Stimulated activated CD8-positive, alpha-beta memory T cell treated with anti-CD3 and anti-CD28 coated beads, Interleukin-4, amount 100 ng/mL, for 1 hour (primary cell): ENCODE data around the gene PRR7.

Source experiments
- DNase-seq, 2 donors: peaks; one replicate each; pipeline ENCODE4 v3.0.0-alpha.2; 2020; ENCODE audit warnings: low read depth in 2 of 2, low spot score in 1 of 2

Gene PRR7

DNA sequence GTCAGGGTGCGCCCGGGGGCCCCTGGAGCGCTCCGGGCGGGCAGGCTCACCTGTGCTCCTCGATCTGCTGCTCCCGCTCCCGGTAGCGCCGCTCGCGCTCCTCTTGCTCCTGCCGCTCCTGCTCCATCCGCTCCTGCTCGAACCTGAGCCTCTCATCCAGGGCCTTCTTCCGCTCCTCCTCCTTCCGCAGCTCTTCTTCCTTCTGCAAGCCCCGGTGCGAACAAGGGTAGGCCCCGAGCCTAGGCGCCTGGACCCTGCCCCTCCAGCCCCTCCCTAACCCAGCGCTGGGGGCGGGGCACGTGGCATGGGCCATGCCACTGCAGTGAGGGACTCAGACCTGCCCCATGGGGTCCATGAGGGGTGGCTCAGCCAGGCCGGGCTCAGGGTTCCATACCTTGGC is 20.2 kb downstream of the PRR7 start:
- DNase-seq: no peak

DNA sequence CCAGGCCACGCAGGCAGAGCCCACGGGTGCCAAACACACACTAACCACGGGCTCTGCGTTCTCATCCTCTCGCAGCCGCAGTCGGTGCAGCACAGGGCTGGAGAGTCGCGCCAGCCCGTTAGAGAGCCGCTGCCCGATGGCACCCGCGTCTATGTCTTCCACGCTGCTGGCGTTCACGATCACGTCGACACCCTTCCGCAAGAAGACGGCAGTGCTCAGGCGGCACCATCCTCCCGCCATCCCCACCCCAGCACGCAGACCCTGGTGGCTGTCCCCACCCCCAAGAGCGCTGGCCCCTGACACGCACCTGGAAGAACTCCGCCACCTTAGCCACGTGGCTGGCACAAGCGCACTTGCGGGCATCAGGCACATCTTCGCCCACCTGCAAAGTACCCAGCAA is 20.8 kb downstream of the PRR7 start:
- DNase-seq: no peak

DNA sequence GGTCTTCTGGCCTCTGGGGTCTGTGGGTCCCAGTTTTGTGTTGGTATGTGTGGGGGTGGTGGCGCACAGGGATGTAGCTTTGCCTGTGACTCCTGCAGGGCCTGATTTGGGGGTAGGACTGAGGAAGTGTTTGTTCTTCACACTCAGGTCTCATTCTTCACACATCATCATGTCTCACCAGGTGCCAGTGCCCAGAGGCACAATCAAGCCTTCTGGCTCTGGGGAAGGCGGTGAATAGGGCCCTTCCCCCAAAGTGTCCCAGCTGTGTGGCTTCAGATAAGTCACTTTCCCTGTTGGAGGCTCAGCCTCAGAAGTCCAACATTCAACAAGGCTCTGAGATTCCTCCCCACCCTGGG is 21.7 kb downstream of the PRR7 start:
- no peak for DNase-seq

DNA sequence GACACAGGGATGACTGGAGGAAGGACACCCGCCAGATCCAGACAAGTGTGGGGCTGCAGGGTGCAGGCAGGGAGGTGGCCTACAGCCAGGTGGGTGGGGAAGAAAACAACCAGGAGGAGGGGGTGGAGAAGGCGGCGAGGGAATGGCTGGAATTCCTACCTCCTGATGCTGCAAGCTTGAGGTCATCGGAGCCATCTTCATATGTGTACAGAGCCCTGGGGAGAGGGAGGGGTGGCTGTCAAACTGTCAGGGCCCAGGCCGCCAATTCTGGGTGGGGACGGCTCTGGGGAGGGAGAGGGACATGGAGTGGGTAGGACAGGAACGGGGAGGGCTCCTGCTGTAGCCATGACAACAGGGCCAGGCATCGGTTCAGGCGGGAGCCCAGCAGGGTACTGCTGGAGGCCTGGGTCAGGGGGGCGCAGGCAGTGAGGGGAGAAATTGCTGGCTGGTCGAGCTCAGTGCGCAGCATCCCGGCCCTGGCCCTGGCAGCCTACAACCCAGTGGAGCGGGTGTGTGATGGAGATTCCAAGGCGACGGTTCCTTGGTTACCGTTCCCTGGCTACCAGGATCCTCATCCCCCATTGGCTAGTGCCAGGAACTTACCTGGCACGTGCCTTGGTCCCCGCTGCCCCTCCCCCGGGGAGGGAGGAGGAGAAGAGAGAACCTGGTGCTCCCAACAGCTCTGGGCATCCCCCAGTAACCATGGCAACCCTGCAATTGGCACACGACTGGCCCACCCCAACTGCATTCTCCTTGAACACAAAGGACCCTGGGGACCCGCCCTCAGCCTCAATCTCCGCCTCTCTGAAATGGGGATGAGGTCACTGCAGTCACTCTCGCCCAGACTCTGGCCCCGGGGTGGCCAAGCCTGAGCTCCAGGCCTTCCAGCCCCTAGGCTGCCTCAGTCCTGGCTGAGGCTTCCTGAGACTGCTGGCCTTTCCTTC is 22.3 kb downstream of the PRR7 start:
- no peak for DNase-seq

DNA sequence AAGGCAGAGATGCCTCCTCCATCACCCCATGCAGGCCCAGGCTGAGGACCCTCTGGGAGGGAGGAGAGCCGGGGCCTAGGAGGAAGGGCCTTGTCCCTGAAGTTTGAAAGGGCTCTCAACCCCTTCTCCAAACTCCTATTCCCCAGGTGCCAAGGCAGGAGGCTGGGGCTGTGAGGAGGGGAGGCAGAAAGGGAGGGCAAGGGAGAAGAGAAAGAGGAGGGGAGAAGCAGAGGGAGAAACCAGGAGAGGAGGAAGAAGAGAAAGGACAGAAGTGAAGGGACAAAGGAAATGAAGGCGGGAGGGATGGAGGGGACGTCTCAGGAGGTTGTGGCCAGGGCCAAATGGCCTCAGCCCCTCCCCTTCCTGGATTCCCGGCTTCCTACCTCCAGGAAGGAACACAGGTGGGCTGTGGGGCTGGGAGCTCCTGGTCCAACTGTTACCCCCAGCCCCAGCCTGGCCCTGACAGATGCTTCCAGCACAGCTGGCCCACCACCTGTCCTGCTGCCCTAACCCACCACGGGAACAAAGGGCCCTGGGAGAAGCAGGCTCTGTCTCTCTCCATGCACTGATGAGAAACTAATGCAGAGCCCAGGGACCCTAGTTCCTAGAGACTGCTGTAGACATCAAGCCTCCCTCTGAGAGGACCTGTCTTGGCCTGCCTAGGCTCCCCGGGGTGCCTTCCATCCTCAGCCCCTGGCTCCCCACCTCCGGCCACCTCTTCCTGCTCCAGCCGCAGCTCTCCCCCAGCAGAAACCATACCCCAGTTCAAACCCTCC is 23.3 kb downstream of the PRR7 start:
- DNase-seq: no peak

DNA sequence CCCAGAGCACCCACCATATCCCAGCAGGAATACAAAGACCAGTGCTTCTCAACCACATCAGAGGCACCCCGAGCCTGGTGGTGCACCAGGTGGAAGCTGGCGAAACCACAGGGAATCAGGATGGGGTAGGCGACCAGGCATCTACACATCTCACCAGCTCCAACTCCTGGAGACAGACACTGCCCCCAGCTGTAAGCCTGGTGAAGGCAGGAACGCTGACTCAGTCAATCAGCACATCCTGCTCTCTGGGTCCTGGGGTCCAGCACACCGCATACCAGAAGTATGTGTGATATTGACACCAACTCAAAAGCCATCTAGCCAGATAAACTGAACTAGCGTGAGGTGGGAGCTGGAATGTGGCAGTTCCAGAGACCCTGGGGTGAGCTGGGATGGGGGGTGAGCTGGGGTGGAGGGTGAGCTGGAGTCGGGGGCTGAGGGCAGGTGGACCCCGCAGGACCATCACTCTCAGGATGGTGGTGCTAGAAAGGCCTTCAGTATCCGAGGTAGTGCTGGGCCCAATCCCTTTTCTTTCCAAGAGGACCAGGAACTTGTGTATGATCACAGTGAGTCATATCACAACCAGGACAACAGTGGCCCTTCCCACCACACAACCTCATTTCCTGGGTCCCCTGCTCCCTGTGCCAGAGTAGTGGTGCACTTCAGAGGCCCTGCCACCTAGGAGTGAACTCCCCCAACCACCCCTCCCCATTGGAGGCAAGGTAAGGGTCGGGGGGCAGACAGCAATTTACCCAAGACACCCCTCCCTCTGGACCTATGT is 24.3 kb downstream of the PRR7 start:
- no peak for DNase-seq

DNA sequence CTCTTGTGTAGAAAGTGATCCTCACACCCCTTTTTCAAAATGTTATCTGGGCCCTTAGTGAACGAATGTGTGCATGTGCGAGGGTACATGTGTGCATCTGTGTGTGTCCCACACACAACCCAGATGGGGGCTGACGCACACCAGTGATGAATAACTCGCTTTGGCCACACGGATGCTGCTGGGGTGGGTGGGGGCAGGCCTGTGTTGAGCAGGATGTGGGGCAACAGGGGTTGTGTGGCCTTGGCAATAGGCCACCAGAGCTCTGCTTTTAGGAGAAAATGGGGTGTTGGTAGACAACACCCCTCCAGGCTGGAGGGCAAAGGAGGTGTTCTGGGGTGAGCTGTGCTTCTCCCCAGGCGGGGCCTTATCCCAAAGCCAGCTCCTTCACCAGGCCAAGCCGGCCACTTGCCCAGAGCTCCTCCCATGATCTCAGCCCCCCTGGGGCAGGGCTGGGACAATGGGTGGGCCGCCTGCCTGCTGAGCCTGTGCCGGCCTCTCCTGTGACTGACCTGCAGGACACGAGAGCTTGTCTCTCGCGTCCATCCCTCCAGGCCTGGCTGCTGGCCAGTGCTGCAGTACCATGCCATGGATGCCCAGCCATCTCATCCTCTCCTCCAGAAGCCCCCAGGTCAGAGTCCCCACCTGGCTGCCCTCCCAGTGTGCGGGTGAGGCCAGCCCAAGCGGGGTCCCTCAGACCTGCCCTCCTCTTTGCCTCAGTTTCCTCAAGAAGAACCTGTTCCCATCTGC is 25.2 kb downstream of the PRR7 start:
- no peak for DNase-seq

DNA sequence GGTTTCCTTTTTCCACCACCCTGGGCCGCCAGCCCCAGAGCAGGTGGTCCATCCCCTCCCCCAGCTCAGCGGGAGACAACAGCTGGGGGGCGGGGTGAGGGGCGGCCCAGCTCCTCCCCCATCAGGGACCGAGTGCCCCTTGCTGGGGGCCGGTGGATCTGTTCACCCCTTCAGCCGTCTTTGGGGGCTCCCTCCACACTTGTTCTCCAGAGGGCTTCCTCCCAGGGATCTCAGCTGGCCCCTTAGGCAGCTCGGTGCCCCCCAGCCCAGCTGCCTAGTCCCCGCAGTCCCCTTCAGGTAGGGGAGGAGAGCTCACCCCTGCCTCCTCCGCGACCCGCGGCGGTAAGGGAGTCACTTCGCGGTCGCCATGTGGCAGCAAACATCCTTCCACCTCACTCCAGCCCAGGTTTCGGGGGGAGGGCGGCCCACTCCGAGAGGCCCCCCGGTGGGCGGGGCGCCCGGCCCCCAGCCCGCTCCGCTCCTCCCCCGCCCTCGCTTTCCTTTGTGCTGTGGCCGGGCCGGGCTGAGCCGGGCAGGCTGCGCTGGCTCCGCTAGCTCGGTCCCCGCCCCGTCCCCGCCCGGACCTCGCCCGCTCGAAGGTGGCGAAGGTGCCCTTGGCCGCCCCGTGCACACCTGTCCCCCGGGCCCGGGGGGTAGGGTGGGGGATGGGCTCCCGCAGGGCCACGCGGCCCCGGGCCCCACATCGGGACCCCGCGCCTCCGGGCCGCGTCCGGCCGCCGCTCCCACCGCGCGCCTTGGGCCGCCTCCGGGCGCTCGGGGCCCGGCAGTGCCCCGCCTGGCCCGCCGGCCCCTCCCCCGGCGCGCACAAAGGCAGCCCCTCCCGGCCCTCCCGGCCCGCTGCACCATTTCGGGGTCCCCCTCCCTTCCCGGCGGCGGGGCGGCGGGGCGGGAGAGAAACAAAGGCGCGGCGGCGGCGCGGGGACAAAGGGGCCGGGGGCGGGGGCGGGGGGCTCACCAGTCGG is 26.1 kb downstream of the PRR7 start:
- DNase-seq: peak in 1 of 2 donors; percentile 34

DNA sequence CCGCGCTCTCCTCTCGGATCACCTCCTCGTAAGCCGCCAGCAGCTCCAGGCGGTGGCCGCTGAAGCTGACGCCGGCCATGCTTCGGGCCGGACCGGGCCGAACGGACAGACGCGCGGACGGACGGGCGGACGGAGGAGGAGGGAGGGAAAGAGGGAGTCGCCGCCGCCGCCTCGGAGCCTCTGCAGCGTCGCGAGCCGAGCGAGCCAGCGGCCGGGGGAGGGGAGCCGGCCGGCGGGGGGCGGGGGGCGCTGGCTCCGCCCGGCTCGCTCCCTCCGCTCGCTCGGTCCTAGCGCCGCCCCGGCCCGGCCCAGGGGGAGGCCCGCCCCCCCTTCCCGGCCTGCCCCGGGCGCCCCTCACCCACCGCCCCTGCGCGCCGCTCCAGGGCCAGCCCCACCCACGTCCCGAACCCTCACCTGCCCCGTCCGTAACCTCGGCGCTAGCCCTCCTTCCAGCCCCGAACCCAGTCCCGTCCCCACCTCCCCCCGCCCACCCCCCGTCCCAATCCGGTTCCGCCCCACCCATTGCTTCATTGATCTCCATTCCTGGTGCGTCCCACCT is 26.9 kb downstream of the PRR7 start, which contains the start of gene DBN1:
Gene DBN1, minus strand, starts transcription at position 192 of the 559 bp plus-strand sequence. Its CDS starts 113 bp downstream, at position 79.
- DNase-seq: no peak

DNA sequence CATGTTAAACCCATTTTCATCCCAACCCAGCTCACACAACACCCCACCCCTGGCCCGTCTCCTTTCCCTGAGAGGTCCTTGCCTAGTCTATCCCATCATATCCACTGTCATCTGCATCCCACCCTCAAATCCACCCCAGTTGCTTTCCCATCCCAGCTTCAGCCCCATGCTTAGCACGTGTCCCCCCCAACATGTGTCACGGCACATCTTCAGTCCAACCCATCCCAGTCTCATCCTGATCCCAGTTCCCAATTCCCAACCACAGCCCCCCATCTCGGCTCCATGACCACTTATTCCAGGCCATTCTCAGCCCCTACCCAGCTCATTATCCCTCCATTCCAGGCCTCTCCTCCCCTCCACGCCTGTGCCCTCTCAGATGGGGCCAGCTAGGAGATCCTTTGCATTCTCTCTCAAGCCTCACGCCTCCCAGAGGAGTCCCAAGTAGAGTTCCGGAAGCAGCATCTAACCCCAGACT is 27.4 kb downstream of the PRR7 start:
- DNase-seq: no peak

DNA sequence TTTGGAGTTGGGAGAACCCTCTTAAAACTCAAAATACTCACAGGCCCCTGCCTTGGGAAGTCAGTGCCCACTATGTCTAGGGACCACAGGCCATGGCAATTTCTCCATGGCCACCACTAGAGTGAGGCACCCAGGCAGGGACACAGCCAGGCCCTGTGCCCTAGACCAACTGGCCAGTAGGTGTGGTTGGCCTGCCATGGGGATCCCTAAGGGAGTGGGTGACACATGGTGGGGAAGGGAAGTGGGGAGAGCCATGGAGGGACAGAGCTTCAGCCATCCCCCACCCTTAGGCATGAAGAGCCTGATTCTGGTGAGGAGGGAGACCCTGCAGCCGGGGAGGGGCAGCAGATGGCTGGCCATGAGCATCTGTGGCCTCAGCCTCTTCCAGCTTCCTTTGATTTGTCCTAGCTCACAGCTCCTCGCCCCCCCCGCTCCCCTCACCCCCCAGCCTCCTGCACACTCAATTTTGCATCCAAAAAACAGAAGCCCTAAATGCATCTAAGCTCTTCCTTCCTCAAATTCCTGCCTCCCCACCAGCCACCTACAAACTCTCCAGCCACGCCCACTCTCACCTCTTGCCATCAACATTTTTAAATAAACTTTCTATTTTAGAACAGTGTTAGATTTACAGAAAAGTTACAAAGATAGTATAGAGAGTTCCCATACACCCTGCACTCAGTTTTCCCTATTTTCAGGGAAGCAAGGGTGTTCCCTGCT is 28.4 kb downstream of the PRR7 start:
- DNase-seq: no peak

DNA sequence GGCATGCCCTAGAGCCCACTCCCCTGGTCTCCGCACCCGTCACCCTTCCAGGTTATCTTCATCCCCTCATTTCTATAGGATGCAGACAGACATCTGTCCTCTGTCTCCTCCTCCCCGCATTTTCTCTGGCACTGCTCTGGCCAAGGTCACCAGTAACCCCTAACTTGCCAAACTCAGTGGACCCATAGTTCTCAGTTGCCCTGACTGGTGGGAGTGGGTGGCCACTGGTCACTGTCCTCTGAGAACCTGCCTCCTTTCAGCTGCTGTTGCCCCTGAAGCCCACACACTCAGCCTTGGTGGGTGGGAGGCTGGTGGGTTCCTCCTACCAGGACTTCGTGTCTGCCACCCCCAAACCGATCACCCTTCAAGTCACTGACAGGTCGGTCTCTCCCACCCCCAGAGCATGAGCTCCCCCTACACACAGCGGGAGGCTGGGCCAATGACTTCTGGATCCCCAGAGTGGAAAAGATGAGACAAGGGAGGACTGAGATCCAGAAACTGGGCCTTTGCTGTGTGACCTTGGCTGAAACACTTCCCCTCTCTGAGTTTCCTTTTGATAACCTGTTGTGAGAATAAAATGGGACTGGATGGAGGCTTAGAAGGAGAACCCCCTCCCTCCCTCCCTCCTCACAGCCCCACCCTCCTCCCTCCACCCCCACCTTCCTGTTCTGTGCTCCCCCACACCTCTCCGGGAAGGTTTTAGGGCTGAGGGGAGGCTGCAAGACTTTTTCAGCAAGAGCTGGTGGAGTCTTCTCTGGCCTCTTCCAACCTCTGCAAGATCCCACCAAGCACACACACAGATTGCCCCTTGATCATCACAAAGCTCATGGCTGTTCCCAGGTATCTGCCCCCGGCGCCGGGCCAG is 29.2 kb downstream of the PRR7 start:
- DNase-seq: no peak

DNA sequence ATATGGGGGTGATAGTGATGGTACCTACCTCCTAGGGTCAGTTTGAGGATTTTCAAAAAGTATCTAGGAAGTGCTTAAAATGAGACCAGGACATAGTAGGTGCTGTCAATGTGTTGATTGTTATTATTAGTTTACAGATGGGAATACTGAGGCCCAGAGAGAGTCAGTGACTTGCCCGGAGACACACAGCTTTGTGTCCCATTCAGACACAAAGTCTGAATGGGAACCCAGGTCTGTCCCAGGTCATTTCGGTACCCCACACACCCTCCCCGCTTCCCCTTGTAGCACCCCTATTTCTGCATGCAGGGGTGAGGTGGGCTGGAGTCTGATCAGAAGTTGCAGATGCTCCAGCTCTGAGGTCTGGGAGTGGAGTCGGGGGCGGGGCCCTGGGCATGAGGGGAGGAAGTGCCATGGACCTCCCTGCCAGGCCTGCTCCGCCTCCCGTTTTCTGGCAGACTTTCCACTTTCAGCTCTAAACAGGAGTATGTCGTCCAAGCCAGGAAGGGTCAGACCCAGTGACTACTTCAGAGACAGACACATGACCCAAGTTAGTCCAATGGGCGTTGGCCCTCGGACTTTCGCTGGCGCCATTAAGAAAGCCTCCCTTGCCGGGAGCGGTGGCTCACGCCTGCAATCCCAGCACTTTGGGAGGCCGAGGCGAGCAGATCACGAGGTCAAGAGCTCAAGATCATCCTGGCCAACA is 30.1 kb downstream of the PRR7 start:
- DNase-seq: no peak

DNA sequence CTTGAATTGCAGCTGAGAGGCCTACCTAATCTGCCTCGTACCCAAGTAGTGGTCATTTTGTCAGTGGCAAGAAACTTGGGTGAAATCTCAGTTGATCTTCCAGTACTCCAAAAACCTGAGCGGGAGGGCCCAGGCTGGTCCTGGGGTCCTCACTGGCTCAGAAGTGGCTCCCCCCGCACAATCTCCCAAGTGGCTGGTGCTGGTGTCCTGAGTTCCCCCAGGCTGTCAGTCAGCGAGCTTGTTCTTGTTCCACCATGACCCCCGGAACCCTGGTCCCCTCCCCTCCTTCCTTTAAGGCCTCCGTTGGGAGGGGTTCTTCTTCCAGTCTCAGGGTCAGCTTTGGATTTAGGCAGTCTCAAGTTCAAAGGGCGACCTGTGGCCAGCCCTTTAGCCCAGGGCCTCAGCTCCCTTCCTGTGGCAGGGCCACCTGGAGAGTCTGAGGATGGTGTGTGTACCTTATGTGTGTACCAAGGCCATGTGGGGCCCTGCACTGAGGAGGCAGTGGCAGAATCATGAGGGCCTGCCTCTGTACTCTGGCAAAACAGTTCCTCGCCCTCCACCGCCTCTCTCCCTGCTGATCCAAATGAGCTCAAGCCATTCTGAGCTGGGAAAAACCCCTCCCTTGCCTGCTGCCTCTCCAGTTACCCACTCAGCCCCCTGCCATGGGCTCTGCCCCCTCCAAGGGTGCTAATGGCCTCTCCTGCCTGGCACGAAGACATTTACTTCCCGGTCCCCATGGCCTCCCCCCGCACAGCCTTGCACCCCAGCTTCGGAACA is 31.3 kb downstream of the PRR7 start:
- DNase-seq: no peak

DNA sequence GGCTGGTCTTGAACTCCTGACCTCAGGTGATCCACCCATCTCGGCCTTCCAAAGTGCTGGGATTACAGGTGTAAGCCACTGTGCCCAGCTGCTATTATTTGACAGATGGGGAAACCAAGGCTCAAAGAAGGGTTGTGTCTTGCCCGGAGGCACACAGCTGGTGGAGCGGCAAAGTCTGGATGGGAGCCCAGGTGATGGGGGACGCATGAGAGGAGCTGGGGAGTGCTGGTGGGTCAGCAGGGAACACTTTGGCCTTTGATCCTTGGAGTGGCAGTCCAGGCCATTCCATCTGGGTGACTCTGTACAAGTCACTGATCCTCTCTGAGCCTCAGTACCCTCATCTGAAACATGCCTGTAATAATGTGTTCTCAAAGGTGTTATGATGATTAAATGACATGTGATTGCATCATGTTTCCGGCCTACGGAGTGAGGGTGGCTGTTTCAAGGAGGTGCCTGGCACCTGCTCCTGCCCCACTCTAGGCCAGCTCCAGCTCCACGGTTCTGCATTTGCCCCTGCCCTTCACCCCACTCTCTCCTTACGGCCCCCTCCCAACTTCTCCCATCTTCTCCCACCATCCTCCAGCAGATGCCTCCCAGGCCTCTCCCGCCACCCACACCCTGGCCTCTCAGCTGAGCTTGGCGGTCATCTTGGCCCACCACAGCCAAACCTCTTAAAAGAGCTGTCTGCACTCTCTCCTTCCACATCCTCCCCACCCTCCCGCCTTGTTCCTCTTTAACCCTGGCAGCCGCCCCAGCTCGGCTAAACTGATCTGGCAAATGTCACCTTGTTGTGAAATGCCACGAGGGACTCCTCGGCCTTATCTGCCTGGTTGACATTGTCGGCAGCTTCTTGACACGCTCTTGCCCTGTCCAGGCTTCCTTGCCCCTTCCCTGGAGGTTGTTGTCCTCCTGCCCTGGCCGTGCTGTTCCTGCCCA is 32.4 kb downstream of the PRR7 start:
- no peak for DNase-seq
